AG20443 (cell line): Measurements from ENCODE around the gene COA3.
A peak's percentile ranks its signal among the peaks of the same experiment; 100 is the strongest.
"Not testable (repeated sequence)": the region's sequence is repeated elsewhere in the genome, so short reads cannot be mapped to it uniquely, and the experiment has no call there.

ENCODE experiments used
- DNase-seq: peaks from one replicate; pipeline ENCODE4 v3.0.0; 2012; ENCODE audit warnings: low spot score, mixed read lengths

Gene COA3

DNA sequence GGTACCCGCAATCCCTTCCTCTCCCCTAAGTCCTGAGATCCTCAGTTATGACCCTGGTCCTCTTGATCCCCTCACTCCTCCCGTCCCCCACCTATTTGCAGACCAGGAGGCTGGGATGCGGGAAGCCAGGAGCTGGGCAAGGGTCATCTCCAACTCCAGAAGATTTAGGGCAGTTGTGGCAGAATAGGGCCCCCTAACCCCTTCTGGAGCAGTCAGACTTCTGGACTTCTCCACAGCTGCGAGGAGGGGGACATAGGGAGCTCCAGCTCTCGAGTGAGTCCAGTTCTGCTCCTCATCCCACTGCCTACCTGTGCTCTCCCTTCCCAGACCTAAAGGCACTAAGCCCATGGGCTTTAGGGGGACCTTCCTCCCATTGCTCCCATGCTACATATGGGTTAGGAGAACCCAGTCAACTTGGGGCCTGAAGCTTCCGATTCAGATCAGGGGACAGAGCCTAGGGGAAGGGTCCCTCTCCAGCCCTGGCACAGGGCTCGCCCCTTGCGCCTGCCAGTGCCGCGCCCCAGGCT, 16.8 kb downstream of the COA3 start:
- no peak for DNase-seq

DNA sequence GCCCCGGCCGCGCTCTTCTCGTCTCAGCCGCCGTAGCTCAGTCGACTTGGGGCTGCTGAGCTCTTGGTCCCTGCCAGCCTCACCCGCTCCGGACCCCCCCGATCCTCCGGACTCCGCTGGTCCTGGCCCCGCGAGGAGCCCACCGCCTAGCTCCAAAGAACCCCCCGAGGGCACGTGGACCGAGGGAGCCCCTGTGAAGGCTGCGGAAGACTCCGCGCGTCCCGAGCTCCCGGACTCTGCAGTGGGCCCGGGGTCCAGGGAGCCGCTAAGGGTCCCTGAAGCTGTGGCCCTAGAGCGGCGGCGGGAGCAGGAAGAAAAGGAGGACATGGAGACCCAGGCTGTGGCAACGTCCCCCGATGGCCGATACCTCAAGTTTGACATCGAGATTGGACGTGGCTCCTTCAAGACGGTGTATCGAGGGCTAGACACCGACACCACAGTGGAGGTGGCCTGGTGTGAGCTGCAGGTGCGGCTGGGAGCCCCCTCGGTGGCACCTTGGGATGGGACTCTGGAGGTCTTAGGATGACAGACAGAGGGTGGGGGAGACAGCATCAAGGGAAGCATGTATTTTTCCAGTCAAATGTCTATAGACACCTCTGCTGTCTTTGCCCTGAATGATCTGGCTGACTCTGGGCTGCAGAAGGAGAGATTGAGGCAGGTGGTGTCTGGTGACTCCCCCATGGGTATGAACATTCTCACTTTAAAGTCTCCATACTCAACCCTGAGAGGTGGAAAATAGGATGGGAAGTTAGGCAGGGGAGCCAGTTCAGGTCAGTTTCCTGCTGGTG, 17.5 kb downstream of the COA3 start:
- peak; percentile 52 for DNase-seq

DNA sequence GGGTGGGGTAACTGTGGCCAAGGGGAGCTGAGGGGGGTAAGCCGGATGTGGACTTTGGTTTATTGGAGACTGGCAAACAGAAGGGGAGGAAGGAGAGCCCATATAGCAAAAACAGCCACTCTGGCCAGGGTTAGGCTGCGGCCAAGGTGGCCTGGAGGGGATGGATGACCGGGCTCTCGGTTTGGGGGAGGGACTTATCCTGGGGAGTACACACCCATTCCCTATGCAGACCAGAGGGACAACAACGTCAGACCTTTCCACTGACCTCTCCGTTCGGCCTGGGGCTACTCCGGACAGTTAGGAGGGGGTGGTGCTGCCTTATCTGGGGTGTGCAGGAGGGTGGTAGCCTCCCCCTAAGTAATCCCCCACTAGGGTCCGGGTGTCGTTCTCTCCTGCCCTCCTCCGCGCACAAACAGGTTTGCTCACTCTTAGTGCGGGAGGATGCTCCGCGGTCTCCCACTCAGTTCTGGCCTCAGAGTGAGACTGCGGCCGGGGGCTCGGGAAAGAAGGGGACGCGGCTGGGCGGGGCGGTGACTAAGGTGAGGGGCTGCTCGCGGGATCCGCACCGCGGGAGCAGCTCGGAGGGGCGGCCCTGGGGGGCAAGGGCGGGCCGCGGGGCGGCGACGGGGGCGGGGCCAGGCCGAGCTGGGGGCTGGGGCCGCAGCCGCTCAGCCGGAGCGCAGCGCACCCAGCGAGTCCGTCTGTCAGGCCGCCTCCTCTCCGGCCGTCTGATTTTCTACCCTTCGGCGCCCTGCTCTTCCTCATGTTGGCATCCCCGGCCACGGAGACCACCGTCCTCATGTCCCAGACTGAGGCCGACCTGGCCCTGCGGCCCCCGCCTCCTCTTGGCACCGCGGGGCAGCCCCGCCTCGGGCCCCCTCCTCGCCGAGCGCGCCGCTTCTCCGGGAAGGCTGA, 18.3 kb downstream of the COA3 start, which contains the start of gene WNK4:
Gene WNK4 (plus strand): TSS at position 675 of the 915 bp plus-strand sequence. CDS start 89 bp downstream, at position 764.
- peak; percentile 88 for DNase-seq

DNA sequence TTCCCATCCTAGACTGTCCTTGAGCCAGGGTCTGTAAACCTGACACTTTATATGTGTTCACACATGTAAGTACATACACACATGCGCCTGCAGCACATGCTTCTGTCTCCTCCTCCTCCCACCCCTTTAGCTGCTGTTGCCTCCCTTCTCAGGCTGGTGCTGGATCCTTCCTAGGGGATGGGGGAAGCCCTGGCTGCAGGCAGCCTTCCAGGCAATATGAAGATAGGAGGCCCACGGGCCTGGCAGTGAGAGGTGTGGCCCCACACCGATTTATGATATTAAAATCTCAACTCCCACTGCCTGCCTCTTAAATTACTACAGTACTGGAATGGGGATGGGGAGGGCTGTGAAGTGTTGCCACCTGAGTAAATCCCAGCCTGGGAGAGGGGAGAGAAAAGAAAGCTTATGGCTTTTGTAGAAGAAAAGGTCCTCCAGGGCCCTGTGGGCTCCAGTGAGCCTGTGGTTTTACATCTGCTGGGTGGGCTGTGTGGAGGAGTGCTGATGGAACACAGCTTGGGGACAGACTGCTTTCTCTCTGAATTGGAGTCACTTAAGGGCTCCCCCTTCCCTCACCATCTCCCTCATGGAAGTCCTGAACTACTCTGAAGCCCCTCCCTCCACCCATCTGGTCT, 19.1 kb downstream of the COA3 start:
- no peak for DNase-seq

DNA sequence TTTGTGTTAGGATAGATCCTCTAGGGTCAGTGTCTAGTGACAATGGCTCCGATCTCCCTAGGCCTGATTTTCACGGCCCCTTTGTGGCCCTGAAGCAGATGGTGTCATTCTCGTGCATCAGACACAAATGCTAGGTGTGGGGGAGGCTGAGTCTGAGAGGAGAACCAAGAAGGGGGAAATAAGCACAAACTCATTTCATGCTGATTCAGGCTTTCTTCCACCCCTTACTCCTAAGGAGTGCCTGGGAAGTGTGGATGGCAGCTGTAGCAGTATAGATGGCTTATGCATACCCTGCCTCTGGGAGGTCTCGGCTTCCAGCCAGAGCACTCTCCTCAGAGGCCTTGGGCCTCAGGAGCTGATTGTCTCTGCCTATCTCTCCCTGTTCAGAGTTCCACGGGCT, 19.9 kb downstream of the COA3 start:
- DNase-seq = no peak

DNA sequence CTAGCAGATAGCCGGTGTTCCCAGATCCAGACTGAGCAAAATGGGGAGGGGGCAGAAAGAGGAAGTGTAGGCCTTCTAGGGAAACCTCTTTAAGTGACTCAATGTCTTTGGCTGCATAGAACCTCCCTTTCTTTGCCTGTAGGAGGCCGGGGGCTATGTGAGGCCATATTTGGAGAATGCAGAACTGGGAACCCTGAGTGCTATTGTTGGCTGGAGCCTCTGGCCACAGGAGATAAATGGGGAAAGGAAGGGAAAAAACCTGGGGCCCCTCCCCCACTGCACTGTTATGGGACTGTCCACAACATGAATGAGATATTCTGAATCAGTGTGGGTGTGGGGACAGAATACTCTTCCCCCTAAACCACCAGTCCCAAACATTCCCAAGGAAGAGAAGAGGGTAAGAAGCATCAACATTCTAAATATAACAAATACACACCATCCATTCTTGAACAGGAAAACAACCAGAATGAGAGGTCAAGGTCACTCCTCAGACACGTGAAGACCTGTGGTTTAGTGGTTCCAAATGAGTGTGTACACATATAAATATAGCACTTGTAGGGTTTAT, 22.9 kb downstream of the COA3 start:
- no peak for DNase-seq

DNA sequence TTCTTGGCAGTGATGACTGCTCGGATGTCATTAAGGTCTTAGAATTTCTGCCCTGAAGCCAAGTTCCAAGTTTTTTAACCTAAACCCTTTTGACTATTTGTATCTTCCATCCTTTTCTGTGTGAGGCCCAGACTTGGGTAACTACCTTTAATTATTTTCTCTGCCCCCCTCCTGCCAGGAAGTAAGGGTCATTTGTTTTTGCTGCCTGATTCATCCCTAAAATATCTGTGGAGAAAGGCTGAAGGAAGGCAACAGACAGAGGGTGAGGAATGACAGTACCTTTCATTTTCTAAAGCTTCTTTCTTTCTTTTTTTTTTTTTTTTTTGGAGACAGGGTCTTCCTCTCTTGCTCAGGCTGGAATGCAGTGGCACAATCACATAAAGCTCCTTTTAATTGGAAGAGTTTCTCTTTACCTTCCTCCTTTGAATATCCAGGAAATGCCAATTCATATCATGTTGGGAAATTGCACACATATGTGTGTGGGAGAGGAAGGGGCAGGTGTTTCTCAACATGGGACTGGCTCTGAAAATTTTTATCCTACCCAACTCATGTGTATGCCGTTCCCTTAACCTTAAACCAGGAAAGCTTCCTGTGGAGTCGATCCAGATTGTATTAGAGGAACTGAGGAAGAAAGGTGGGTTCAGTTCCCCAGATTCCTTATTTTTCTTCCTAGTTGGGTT, 24.3 kb downstream of the COA3 start:
- DNase-seq = no peak

DNA sequence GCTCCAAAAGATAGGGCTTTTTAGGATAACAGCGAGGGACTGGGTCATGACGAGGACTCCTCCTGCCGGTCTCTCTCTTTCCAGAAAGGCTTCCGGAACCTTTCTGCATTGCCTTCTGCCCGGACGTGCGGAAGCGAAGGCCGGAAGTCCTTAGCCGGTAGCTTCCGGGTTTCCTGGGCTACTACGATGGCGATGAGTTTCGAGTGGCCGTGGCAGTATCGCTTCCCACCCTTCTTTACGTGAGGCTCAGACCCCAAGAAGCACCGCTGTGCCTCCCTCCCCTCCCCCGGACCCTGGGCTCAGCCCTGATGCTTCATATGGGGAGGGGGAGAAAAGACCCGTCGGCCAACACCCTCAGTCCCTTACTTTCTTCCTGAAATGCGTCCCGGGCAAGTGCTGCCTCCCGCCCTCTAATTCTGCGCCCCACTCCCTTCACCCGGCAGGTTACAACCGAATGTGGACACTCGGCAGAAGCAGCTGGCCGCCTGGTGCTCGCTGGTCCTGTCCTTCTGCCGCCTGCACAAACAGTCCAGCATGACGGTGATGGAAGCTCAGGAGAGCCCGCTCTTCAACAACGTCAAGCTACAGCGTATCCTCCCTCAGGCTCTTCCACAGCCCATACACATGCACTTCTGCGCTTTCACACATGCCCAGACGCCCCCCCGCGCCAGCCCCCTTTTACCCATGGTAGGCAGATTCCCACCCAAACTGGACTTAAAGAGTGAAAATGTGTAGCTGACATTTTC, 25.0 kb downstream of the COA3 start, which contains the start of gene VPS25:
Gene VPS25 (plus strand): TSS at position 160 of the 746 bp plus-strand sequence. CDS start 27 bp downstream, at position 187.
- peak; percentile 92 for DNase-seq

DNA sequence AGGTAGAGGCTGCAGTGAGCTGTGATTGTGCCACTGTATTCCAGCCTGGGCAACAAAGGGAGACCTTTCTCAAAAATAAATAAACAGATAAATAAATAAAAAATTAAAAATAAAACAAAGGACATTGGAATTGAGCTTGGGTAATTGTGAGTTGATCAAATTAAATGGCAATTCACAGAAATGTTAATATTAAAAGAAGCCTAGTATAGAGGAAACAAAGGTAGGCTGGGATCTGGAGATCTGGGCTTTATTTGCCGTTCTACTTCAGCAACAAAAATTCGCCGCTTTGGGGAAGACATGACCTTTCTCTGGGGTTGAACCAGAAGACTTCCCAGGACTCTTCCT, 25.6 kb downstream of the COA3 start:
- no peak for DNase-seq

DNA sequence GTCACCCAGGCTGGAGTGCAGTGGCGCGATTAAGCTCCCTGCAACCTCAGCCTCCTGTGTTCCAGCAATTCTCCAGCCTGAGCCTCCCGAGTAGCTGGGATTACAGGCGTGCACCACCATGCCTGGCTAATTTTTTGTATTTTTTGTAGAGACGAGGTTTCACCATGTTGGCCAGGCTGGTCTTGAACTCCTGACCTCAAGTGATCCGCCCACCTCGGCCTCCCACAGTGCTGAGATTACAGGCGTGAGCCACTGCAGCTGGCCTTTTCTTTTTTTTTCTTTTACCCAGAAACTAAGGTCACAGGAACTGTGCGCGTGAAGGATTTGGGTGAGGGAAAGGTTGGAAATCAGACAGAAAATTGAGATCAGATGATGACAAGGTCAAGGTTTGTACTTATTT, 28.5 kb downstream of the COA3 start:
- DNase-seq = not testable (repeated sequence)

DNA sequence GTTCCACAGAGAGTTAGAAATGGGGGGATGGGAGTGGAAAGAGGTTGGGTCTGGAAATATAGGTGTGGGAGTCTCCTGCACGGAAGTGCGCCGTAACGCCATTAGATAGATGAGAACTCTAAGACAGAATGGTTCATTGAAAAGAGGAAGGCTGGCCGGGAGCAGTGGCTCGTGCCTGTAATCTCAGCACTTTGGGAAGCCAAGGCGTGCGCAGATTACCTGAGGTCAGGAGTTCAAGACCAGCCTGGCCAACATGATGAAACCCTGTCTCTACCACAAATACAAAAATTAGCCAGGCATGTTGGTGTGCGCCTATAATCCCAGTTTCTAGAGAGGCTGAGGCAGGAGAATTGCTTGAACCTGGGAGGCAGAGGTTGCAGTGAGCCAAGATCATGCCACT, 30.5 kb downstream of the COA3 start:
- DNase-seq = not testable (repeated sequence)

DNA sequence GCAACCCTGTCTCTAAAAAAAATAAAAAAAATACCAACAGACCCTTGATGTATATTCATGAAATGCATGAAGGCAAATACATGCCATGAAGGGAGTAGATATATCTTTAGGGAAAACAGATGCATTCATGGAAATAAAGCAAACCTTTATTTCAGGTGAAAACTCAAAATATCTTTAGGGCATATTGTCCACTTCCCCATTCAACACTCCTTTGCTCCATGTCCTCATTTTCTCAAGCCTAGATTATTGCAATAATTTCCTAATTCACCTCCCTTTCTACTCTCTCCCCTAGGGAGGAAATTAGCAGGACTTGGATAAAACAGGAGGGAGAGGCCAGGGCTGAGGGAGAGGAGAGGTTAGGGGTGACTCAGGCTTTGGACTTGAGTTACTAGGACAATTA, 31.0 kb downstream of the COA3 start:
- DNase-seq = no peak

DNA sequence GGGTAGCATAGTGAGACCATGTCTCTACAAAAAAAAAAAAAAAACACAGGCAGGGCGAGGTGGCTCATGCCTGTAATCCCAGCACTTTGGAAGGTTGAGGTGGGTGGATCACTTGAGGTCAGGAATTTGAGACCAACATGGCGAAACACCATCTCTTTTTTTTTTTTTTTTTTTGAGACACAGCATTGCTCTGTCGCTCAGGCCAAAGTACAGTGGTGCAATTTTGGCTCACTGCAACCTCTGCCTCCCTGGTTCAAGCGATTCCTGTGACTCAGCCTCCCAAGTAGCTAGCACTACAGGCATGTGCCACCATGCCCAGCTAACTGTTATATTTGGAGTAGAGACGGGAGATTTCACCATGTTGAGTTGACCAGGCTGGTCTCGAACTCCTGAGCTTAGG, 32.4 kb downstream of the COA3 start:
- DNase-seq = no peak

DNA sequence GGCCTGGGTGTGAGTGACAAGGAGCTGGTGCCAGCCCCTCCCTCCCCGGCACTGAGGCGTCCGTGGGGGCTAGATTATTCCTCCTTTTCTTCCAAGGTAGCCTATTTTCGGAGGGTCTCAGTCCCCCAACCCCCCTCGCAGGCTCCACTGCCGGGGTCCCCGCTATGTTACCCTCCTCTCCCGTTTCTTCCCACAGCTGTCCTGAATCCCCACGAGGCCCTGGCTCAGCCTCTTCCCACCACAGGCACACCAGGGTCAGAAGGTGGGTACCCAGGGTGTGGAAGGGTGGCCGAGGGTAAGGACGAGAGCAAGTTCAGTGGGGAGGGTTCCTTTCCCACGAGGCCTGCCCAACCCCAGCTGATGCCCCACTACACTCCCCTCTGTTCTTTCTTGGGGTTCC, 36.9 kb downstream of the COA3 start:
- DNase-seq = no peak

DNA sequence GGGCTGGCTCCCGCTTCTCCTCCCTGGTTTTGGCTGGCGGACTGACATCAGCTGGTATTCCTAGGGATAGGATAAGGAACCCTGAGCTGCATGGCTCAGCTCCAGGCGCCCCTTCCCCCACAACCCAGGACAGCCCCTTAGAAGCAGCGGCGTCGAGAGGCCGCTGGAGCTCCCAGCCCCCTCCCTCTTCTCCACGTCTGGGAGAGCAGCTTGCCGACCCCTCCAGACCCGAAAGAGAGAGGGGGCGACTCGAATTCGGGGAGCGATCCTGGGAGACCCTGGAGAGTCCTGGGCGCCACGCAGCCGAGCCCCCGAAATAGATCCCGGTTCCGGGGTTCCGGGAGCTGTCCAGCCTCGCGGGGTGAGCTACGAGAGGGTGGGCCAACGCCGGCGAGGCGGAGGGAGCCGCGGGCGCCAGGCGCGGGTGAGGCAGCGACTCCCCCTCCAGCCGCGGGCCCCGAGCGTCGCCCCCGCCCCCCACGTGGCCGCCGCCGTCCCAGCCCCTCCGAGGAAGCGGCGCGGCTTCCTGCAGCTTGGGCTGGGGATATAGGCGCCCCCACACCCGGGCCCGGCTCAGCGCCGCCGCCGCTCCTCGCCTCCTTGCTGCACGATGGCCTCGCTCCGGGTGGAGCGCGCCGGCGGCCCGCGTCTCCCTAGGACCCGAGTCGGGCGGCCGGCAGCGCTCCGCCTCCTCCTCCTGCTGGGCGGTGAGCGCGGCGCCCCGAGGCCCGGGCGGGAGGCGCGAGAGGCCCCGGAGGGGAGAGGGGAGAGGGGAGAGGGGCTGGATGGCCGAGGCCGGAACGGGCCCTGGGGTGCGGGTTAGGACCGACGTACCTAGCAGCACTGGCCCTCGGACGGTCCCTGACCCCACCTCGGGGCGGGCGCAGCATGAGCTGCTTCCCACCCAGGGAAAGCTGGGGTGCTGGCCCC, 37.6 kb downstream of the COA3 start, which contains the start of gene RAMP2:
Gene RAMP2 (plus strand): TSS at position 576 of the 930 bp plus-strand sequence. CDS start 35 bp downstream, at position 611.
- peak; percentile 53 for DNase-seq

DNA sequence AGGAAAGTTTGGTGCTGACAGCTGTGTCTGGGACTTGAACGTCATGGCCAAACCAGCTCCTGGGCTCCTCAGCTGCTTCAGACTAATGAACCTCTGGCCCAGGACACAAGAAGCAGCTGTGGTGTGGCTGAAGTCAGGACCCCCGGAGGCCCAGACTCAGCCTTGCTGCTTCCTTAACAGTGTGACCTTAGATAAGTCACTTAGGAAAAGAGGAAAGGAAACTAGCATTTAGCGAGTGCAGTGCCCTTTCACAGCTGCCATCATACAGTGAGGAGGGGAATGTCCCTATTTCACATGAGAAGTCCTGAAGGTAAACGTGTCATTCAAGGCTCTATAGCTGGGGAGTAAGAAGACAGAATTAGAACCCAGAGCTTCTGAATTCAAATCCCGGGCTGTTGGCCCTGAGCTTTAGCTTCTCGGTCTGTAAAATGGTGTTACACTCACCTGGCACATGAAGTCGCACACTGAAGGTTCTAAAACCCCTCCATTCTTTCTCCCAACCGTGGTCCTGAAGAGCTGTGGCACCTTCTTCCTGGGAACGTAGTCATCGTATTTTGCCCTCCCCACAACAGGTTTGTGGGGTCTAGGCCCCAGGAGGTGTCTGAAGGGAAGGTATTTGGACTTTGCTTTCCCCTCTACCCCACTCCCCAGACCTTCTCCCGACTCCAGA, 38.4 kb downstream of the COA3 start:
- DNase-seq = no peak

DNA sequence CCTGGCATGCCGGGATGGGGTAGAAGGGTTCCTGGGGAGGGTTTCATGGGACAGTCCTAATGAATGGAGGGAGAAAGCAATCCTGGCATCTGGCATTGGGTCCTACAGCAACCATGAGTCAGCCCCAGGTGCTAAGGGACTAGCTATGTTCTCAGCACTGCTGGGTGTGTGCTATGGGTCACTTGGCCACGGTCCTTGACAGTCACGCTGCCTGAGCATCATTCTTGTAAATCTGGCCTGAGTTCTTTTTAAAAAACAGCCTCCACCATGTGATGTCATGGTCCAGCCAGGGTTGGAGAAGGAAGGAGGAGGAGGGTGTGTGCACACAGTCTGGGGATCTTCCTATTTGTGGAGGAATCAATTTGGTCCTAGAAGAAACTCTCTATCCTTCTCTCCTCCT, 43.7 kb downstream of the COA3 start:
- DNase-seq = peak; percentile 31

DNA sequence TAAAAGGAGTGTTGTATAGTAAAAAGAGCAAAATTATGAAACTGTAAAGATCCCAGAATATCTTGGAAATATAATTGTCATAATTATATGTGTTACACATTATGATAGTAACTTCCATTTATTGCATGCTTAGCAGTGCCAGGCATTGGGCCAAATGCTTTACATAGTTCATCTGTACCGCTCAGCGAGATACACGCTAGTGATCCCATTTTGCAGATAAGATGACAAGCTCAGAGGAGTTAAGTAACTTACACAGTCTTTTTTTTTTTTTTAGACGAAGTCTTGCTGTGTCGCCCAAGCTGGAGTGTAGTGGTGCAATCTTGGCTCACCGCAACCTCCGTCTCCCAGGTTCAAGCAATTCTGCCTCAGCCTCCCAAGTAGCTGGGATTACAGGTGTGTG, 46.9 kb downstream of the COA3 start:
- DNase-seq = no peak
